Activated gamma-delta T cell treated with Interleukin-2 at 50 U/mL for 16 hours (primary cell): Measurements from ENCODE around the gene GRID1.
"Not testable (repeated sequence)": the region's sequence is repeated elsewhere in the genome, so short reads cannot be mapped to it uniquely, and the experiment has no call there.

ENCODE experiments used
- DNase-seq: peaks from one replicate; pipeline ENCODE4 v3.0.0-alpha.2; 2020

GRID1 gene

GRCh38 chr10:85741626-85742300, 624.8 kb downstream of the GRID1 start:
- no peak for DNase-seq

GRCh38 chr10:85735997-85736396, 630.6 kb downstream of the GRID1 start:
- DNase-seq = no peak

- no peak for DNase-seq
These were observed 631.8 kb downstream of the GRID1 start for GRCh38 chr10:85734791-85735190.

GRCh38 chr10:85724215-85724614, 642.4 kb downstream of the GRID1 start:
- no peak for DNase-seq

GRCh38 chr10:85720931-85721590, 645.5 kb downstream of the GRID1 start:
- no peak for DNase-seq

- no peak for DNase-seq
These were observed 647.2 kb downstream of the GRID1 start for GRCh38 chr10:85719408-85719807.

- no peak for DNase-seq
These were observed 652.7 kb downstream of the GRID1 start for GRCh38 chr10:85713885-85714284.

- DNase-seq = no peak
These were observed 663.8 kb downstream of the GRID1 start for GRCh38 chr10:85702768-85703167.

- DNase-seq = not testable (repeated sequence)
These were observed 667.5 kb downstream of the GRID1 start for GRCh38 chr10:85699066-85699465.

- DNase-seq = no peak
These were observed 669.7 kb downstream of the GRID1 start for GRCh38 chr10:85696893-85697292.

GRCh38 chr10:85682621-85683020, 684.0 kb downstream of the GRID1 start:
- no peak for DNase-seq

- no peak for DNase-seq
These were observed 686.9 kb downstream of the GRID1 start for GRCh38 chr10:85679710-85680109.

GRCh38 chr10:85679061-85679460, 687.5 kb downstream of the GRID1 start:
- DNase-seq = no peak

- DNase-seq = no peak
These were observed 691.7 kb downstream of the GRID1 start for GRCh38 chr10:85674851-85675250.

GRCh38 chr10:85673270-85673669, 693.3 kb downstream of the GRID1 start:
- DNase-seq = no peak

- no peak for DNase-seq
These were observed 695.1 kb downstream of the GRID1 start for GRCh38 chr10:85671530-85671929.

- no peak for DNase-seq
These were observed 698.1 kb downstream of the GRID1 start for GRCh38 chr10:85668522-85668921.

- DNase-seq = no peak
These were observed 698.9 kb downstream of the GRID1 start for GRCh38 chr10:85667638-85668233.

- DNase-seq = no peak
These were observed 699.6 kb downstream of the GRID1 start for GRCh38 chr10:85666987-85667386.

GRCh38 chr10:85666102-85666501, 700.5 kb downstream of the GRID1 start:
- DNase-seq = no peak

- no peak for DNase-seq
These were observed 700.9 kb downstream of the GRID1 start for GRCh38 chr10:85665681-85666080.

GRCh38 chr10:85665078-85665477, 701.5 kb downstream of the GRID1 start:
- DNase-seq = no peak

GRCh38 chr10:85661123-85661522, 705.5 kb downstream of the GRID1 start:
- no peak for DNase-seq

GRCh38 chr10:85659331-85659730, 707.3 kb downstream of the GRID1 start:
- DNase-seq = no peak
